HG02938 (cell line): ENCODE results near the gene PREX1.
"Not testable (repeated sequence)": the region's sequence is repeated elsewhere in the genome, so short reads cannot be mapped to it uniquely, and the experiment has no call there.

ENCODE experiments used
- ATAC-seq: cut with Tn5 transposase; IDR thresholded peaks from one replicate; pipeline ENCODE4 v1.9.1; 2021; ENCODE audit warnings: mild to moderate bottlenecking, moderate library complexity; ENCODE audit not compliant: unreplicated experiment

Gene PREX1

GRCh38 chr20:48759631-48760245 lies 68.1 kb downstream of the PREX1 start:
- no peak for ATAC-seq

- ATAC-seq, result no peak
Observed at GRCh38 chr20:48758206-48758820, 69.5 kb downstream of the PREX1 start.

- ATAC-seq, result not testable (repeated sequence)
Observed at GRCh38 chr20:48756774-48757173, 71.0 kb downstream of the PREX1 start.

- ATAC-seq, result no peak
Observed at GRCh38 chr20:48754292-48754691, 73.5 kb downstream of the PREX1 start.

- no peak for ATAC-seq
Observed at GRCh38 chr20:48752963-48753362, 74.8 kb downstream of the PREX1 start.

- no peak for ATAC-seq
Observed at GRCh38 chr20:48751871-48752270, 75.9 kb downstream of the PREX1 start.

GRCh38 chr20:48750941-48751635 lies 76.7 kb downstream of the PREX1 start:
- ATAC-seq, result no peak

GRCh38 chr20:48750376-48750775 lies 77.4 kb downstream of the PREX1 start:
- no peak for ATAC-seq

- no peak for ATAC-seq
Observed at GRCh38 chr20:48749437-48749836, 78.4 kb downstream of the PREX1 start.

GRCh38 chr20:48748556-48748955 lies 79.2 kb downstream of the PREX1 start:
- ATAC-seq, result no peak

- ATAC-seq, result no peak
Observed at GRCh38 chr20:48747840-48748414, 79.9 kb downstream of the PREX1 start.

GRCh38 chr20:48745330-48745729 lies 82.5 kb downstream of the PREX1 start:
- ATAC-seq, result no peak

- no peak for ATAC-seq
Observed at GRCh38 chr20:48744515-48744914, 83.3 kb downstream of the PREX1 start.

- ATAC-seq, result no peak
Observed at GRCh38 chr20:48743807-48744206, 84.0 kb downstream of the PREX1 start.

- ATAC-seq, result no peak
Observed at GRCh38 chr20:48742912-48743680, 84.7 kb downstream of the PREX1 start.

GRCh38 chr20:48742233-48742632 lies 85.6 kb downstream of the PREX1 start:
- no peak for ATAC-seq

- ATAC-seq, result no peak
Observed at GRCh38 chr20:48741669-48742068, 86.1 kb downstream of the PREX1 start.

- no peak for ATAC-seq
Observed at GRCh38 chr20:48740712-48741111, 87.1 kb downstream of the PREX1 start.

GRCh38 chr20:48740292-48740649 lies 87.5 kb downstream of the PREX1 start:
- ATAC-seq, result no peak

- no peak for ATAC-seq
Observed at GRCh38 chr20:48739395-48740291, 88.2 kb downstream of the PREX1 start.
